HepG2 (cell line): ENCODE data around the gene TRAP1. TPM values are rescaled to one million over a fixed set of nuclear protein-coding genes. Genes with fewer than 3 reads are reported as not detected.

ENCODE experiments used
- ATF2 ChIP-seq: sonication (generic); formaldehyde crosslinking; IDR thresholded peaks from 2 replicates; pipeline ENCODE4 v1.4.0; 2020; ENCODE audit warnings: missing genetic modification reagents
- ATF3 ChIP-seq: sonication (generic); formaldehyde crosslinking; IDR thresholded peaks from 2 replicates; pipeline ENCODE4 v1.4.0; 2020; ENCODE audit warnings: missing genetic modification reagents
- DNMT3B ChIP-seq: conservative IDR thresholded peaks from 2 replicates; pipeline ENCODE4 v1.6.1; 2016; ENCODE audit warnings: missing biosample characterization, control low read depth
- ELF3 ChIP-seq: IDR thresholded peaks from 2 replicates; pipeline ENCODE4 v1.6.1; 2016; ENCODE audit warnings: missing genetic modification reagents, missing compliant biosample characterization
- FIP1L1 ChIP-seq: fragments of 200-400 bp; formaldehyde crosslinking; IDR thresholded peaks from 2 replicates; pipeline ENCODE4 v1.6.1; 2018; ENCODE audit warnings: low read depth, mild to moderate bottlenecking, low read length, moderate library complexity, borderline replicate concordance; ENCODE audit not compliant: insufficient read depth
- FLYWCH1 ChIP-seq: sonication (generic); formaldehyde crosslinking; IDR thresholded peaks from 2 replicates; pipeline ENCODE4 v1.8.1; 2023; ENCODE audit warnings: mild to moderate bottlenecking, missing genetic modification reagents
- FOXK1 ChIP-seq: sonication (generic); formaldehyde crosslinking; IDR thresholded peaks from 2 replicates; pipeline ENCODE4 v1.4.0; 2020; ENCODE audit warnings: low read depth, missing genetic modification reagents, borderline replicate concordance
- HNRNPLL ChIP-seq: fragments of 200-400 bp; formaldehyde crosslinking; IDR thresholded peaks from 2 replicates; pipeline ENCODE4 v1.6.1; 2017; ENCODE audit warnings: mild to moderate bottlenecking, low read depth, low read length; ENCODE audit not compliant: poor library complexity, severe bottlenecking
- NR2F2 ChIP-seq: IDR thresholded peaks from 2 replicates; pipeline ENCODE4 v1.6.1; 2012; ENCODE audit warnings: low read depth, inconsistent platforms, borderline replicate concordance
- NR3C1 ChIP-seq: sonication (generic); formaldehyde crosslinking; IDR thresholded peaks from 2 replicates; pipeline ENCODE4 v1.4.0; 2020; ENCODE audit warnings: missing genetic modification reagents
- RELA ChIP-seq: sonication (generic); formaldehyde crosslinking; IDR thresholded peaks from 2 replicates; pipeline ENCODE4 v1.4.0; 2020; ENCODE audit warnings: missing genetic modification reagents
- TBX3 ChIP-seq: fragments of 450-650 bp; IDR thresholded peaks from 2 replicates; pipeline ENCODE4 v1.6.1; 2017; ENCODE audit warnings: antibody characterized with exemption, mild to moderate bottlenecking, inconsistent platforms, borderline replicate concordance
- TCF12 ChIP-seq, 2 experiments: fragments of 450-650 bp in 1 of 2; sonication (generic) in 1 of 2; formaldehyde crosslinking in 1 of 2; IDR thresholded peaks; 2 replicates each; pipeline versions ENCODE4 v1.6.1 to v1.8.0; 2017 to 2022; ENCODE audit warnings: antibody characterized with exemption in 1 of 2, mild to moderate bottlenecking in 1 of 2, missing genetic modification reagents in 1 of 2, moderate library complexity in 1 of 2
- TCF7L2 ChIP-seq: IDR thresholded peaks from 2 replicates; pipeline ENCODE4 v1.6.1; 2011; ENCODE audit warnings: mild to moderate bottlenecking, low read depth, low read length, moderate library complexity
- ZBTB49 ChIP-seq: sonication (generic); formaldehyde crosslinking; IDR thresholded peaks from 2 replicates; pipeline ENCODE4 v1.4.0; 2020; ENCODE audit warnings: missing genetic modification reagents, borderline replicate concordance
- ZMYM2 ChIP-seq: sonication (generic); formaldehyde crosslinking; IDR thresholded peaks from 2 replicates; pipeline ENCODE4 v1.8.0; 2022; ENCODE audit warnings: mild to moderate bottlenecking, missing genetic modification reagents
- ZMYM4 ChIP-seq: sonication (generic); formaldehyde crosslinking; IDR thresholded peaks from 2 replicates; pipeline ENCODE4 v1.8.1; 2023; ENCODE audit warnings: mild to moderate bottlenecking, missing genetic modification reagents
- ZNF18 ChIP-seq: sonication (generic); formaldehyde crosslinking; IDR thresholded peaks from 2 replicates; pipeline ENCODE4 v1.8.0; 2022; ENCODE audit warnings: mild to moderate bottlenecking, missing genetic modification reagents; ENCODE audit not compliant: insufficient replicate concordance
- ZNF44 ChIP-seq: sonication (generic); formaldehyde crosslinking; IDR thresholded peaks from 2 replicates; pipeline ENCODE4 v1.5.1; 2020; ENCODE audit warnings: mild to moderate bottlenecking, missing genetic modification reagents
- ZNF615 ChIP-seq: sonication (generic); formaldehyde crosslinking; IDR thresholded peaks from 2 replicates; pipeline ENCODE4 v1.5.0; 2020; ENCODE audit warnings: mild to moderate bottlenecking, missing genetic modification reagents, borderline replicate concordance
- ZNF678 ChIP-seq: sonication (generic); formaldehyde crosslinking; IDR thresholded peaks from 2 replicates; pipeline ENCODE4 v1.4.0; 2020; ENCODE audit warnings: mild to moderate bottlenecking, missing genetic modification reagents
- ZNF781 ChIP-seq: sonication (generic); formaldehyde crosslinking; IDR thresholded peaks from 2 replicates; pipeline ENCODE4 v1.5.1; 2020; ENCODE audit warnings: borderline replicate concordance, mild to moderate bottlenecking, missing genetic modification reagents; ENCODE audit errors: not compliant biosample characterization
- ZNF792 ChIP-seq: IDR thresholded peaks from 2 replicates; pipeline ENCODE4 v1.6.1; 2016
- polyA plus RNA-seq, 8 experiments: library from polyadenylated mRNA; depleted of rRNA in 3 of 8; stranded (reverse) in 7 of 8; unstranded in 1 of 8; fragments of >200 nt; fragmentation: Illumina TruSeq in 4 of 8; extraction: Trizol in 4 of 8; gene quantifications; 2 replicates each; pipeline versions ENCODE4 v1.2.1 to v1.2.3, GENCODE V29; 2011 to 2016; ENCODE audit warnings: low read depth in 4 of 8, missing spikeins in 1 of 8, mixed read lengths in 1 of 8; ENCODE audit not compliant: insufficient read depth in 1 of 8
- total RNA-seq, 5 experiments: library from RNA; depleted of rRNA; stranded (reverse); fragments of >200 nt; fragmentation: Illumina TruSeq; extraction: Trizol; gene quantifications; 2 replicates each; pipeline ENCODE4 v1.2.3, GENCODE V29; 2016; ENCODE audit warnings: low read depth in 1 of 5

Gene TRAP1
- total and polyA plus RNA-seq, 2 of the 13 experiments (the other 11 are each of a cell fraction or from before 2014, with no cell fraction given) = 127 to 240 TPM

GRCh38 chr16:3654249-3654991 lies 62.9 kb downstream of the TRAP1 start, which contains the start of gene DNASE1 (continued):
- TF ChIP-seq ATF2 (CRISPR knock-in tag) = no peak
- no peak for TF ChIP-seq ZMYM2
- TF ChIP-seq NR3C1 (CRISPR knock-in tag) = no peak
- no peak for TF ChIP-seq FIP1L1
- no peak for TF ChIP-seq RELA
- TF ChIP-seq NR2F2 = peak; percentile 70; the same call in 1 of the 2 replicates
- TF ChIP-seq ATF3 = no peak
- TF ChIP-seq ELF3 (CRISPR knock-in tag) = peak; percentile 65
- no peak for TF ChIP-seq ZNF678 (CRISPR knock-in tag)
- TF ChIP-seq TCF12 (IDR thresholded peaks at IDR 0.05) = no peak
- TF ChIP-seq TCF12 (CRISPR knock-in tag; IDR thresholded peaks at IDR 0.05) = no peak
- TF ChIP-seq ZNF615 (CRISPR knock-in tag) = no peak
- no peak for TF ChIP-seq FOXK1 (CRISPR knock-in tag)
- TF ChIP-seq FLYWCH1 (CRISPR knock-in tag) = no peak
- TF ChIP-seq TBX3 = no peak
- no peak for TF ChIP-seq ZNF18 (CRISPR knock-in tag)
- no peak for TF ChIP-seq DNMT3B (CRISPR knock-in tag)
- peak; percentile 60; the same call in 1 of the 2 replicates for TF ChIP-seq ZMYM4 (CRISPR knock-in tag)
- no peak for TF ChIP-seq TCF7L2
- peak; percentile 44 for TF ChIP-seq HNRNPLL
- TF ChIP-seq ZNF792 (CRISPR knock-in tag) = no peak
- no peak for TF ChIP-seq ZNF44 (CRISPR knock-in tag)
- no peak for TF ChIP-seq ZBTB49
- peak; percentile 79 for TF ChIP-seq ZNF781 (CRISPR knock-in tag)
